ENCODE data around the gene ANKH. TPM values are rescaled to one million over a fixed set of nuclear protein-coding genes. Genes with fewer than 3 reads are reported as not detected.

Gene ANKH
- total and polyA plus RNA-seq, 2 of the 13 experiments (the other 11 are each of a cell fraction or from before 2014, with no cell fraction given): 25.0 to 36.0 TPM

GRCh38 chr5:14726066-14726838, 145.3 kb downstream of the ANKH start:
- H4K20me1 ChIP-seq (ENCODE audit: insufficient read depth, low read length): no peaks in the 10 kb centered on the region
- ChIA-PET POLR2A (no interaction called here), CTCF (ENCODE audit: low intra/inter-chr PET ratio, low total read pairs) (interaction anchor here (2.4 to 3.0 kb wide), 2 partner anchors 277 to 287 kb away, joined by 30 to 34 read pairs; no protein-coding TSS in a partner anchor)
- no peak overlapping the region for H3K4me2 ChIP-seq (ENCODE audit: low read depth, low read length)
- no peak overlapping the region for H3K9ac ChIP-seq (ENCODE audit: insufficient read depth, low read depth, low read length)
- no peak overlapping the region for H3K4me3 ChIP-seq (replicated peaks in 1 of 3; ENCODE audit: insufficient read depth in 1 of 3, low read depth in 2 of 3, low read length in 3 of 3)
- 97% methylated on average over 14 of the region's 14 CpGs for WGBS (ENCODE audit: low lambda C conversion rate)
- BruUV-seq (replicated peaks): no TSS peak
- TF ChIP-seq ZNF557 (CRISPR knock-in tag; IDR thresholded peaks at IDR 0.05) (no peak), ZNF761 (CRISPR knock-in tag; conservative IDR thresholded peaks at IDR 0.05) (no peak), FOXA3 (CRISPR knock-in tag; IDR thresholded peaks at IDR 0.05) (no peak), CAMTA2 (CRISPR knock-in tag; IDR thresholded peaks at IDR 0.05; ENCODE audit: borderline replicate concordance) (no peak)
- no peak overlapping the region for H2AFZ ChIP-seq (ENCODE audit: low read length)
- no peak overlapping the region for H3K27ac ChIP-seq (ENCODE audit: extremely low read length, insufficient read depth, low read length)
- intact Hi-C loops (cut with micrococcal nuclease; ENCODE audit: unreplicated experiment) (loop anchor here (5.0 kb wide), 1 partner anchor 39 kb away; no protein-coding TSS in a partner anchor), in situ Hi-C loops (cut with HindIII; ENCODE audit: extremely low pct_ligation_motif_present, low pct_unique_long_range_greater_than_20kb) (loop anchor here (5.0 kb wide), 3 partner anchors 51 to 286 kb away; partner anchors contain the start of gene ANKH)
- DNase-seq (ENCODE audit: low spot score) (no peak), FAIRE-seq (no peak), ATAC-seq (no peak)
- H3K27me3 ChIP-seq (ENCODE audit: control insufficient read depth in 1 of 2, insufficient read depth in 2 of 2, low read length in 2 of 2): no peaks in the 10 kb centered on the region
- peaks cover 5 to 14% of the 10 kb centered on the region in 2 experiments for H3K36me3 ChIP-seq (replicated peaks in 1 of 2; ENCODE audit: control insufficient read depth in 1 of 2, insufficient read depth in 2 of 2, low read length in 2 of 2)
- H3K79me2 ChIP-seq (ENCODE audit: insufficient read depth, low read length): no peaks in the 10 kb centered on the region
- H3K9me3 ChIP-seq (ENCODE audit: low read length): no peaks in the 10 kb centered on the region
- H3K4me1 ChIP-seq (ENCODE audit: insufficient read depth, low read length): peaks cover 40% of the 10 kb centered on the region

GRCh38 chr5:14724633-14725032, 146.9 kb downstream of the ANKH start:
- peaks cover 8 to 19% of the 10 kb centered on the region in 2 experiments; a peak in 4 of 5 replicates for H3K36me3 ChIP-seq (replicated peaks in 1 of 2; ENCODE audit: control insufficient read depth in 1 of 2, insufficient read depth in 2 of 2, low read length in 2 of 2)
- ATAC-seq: no peak

More at GRCh38 chr5:14724633-14725032, 146.9 kb downstream of the ANKH start:
- H3K4me3 ChIP-seq (replicated peaks in 1 of 3; ENCODE audit: insufficient read depth in 1 of 3, low read depth in 2 of 3, low read length in 3 of 3): no peak overlapping the region
- no peaks in the 10 kb centered on the region for H3K9me3 ChIP-seq (ENCODE audit: low read length)
- no peaks in the 10 kb centered on the region for H4K20me1 ChIP-seq (ENCODE audit: insufficient read depth, low read length)
- in situ Hi-C loops (cut with HindIII; ENCODE audit: extremely low pct_ligation_motif_present, low pct_unique_long_range_greater_than_20kb): loop anchor here (5.0 kb wide), 3 partner anchors 53 to 288 kb away; partner anchors contain the start of gene ANKH
- ChIA-PET POLR2A (no interaction called here), CTCF (ENCODE audit: low intra/inter-chr PET ratio, low total read pairs) (no interaction called here)
- no peak overlapping the region for H3K27ac ChIP-seq (ENCODE audit: extremely low read length, insufficient read depth, low read length)
- WGBS (ENCODE audit: low lambda C conversion rate): 98% methylated on average over 9 of the region's 10 CpGs
- DNase-seq (ENCODE audit: low spot score): no peak
- TF ChIP-seq GZF1 (CRISPR knock-in tag; IDR thresholded peaks at IDR 0.05): no peak
- no peak for TF ChIP-seq ZNF704 (CRISPR knock-in tag; IDR thresholded peaks at IDR 0.05; ENCODE audit: borderline replicate concordance)
- TF ChIP-seq KLF13 (CRISPR knock-in tag; IDR thresholded peaks at IDR 0.05): no peak
- peaks cover 38% of the 10 kb centered on the region for H3K4me1 ChIP-seq (ENCODE audit: insufficient read depth, low read length)
- no peaks in the 10 kb centered on the region for H3K79me2 ChIP-seq (ENCODE audit: insufficient read depth, low read length)
- FAIRE-seq: no peak
- H3K4me2 ChIP-seq (ENCODE audit: low read depth, low read length): no peak overlapping the region
- H2AFZ ChIP-seq (ENCODE audit: low read length): no peak overlapping the region
- H3K27me3 ChIP-seq (ENCODE audit: control insufficient read depth in 1 of 2, insufficient read depth in 2 of 2, low read length in 2 of 2): no peaks in the 10 kb centered on the region
- intact Hi-C loops (cut with micrococcal nuclease; ENCODE audit: unreplicated experiment): loop anchor here (5.0 kb wide), 1 partner anchor 37 kb away; no protein-coding TSS in a partner anchor
- no peak overlapping the region for H3K9ac ChIP-seq (ENCODE audit: insufficient read depth, low read depth, low read length)
- no TSS peak for BruUV-seq (replicated peaks)
